HG02884 (cell line): ENCODE data around the gene IL10RB.

Experiments
- ATAC-seq: cut with Tn5 transposase; IDR thresholded peaks from one replicate; pipeline ENCODE4 v1.9.1; 2021; ENCODE audit warnings: mild to moderate bottlenecking, moderate library complexity; ENCODE audit not compliant: unreplicated experiment

IL10RB gene

GRCh38 chr21:33325222-33326067, 59.3 kb downstream of the IL10RB start:
- ATAC-seq = peak; percentile 26

- no peak for ATAC-seq
Observed at GRCh38 chr21:33327326-33327725, 61.2 kb downstream of the IL10RB start.

GRCh38 chr21:33327792-33328433, 61.7 kb downstream of the IL10RB start:
- no peak for ATAC-seq

GRCh38 chr21:33330726-33331125, 64.6 kb downstream of the IL10RB start:
- ATAC-seq = no peak

GRCh38 chr21:33332143-33332542, 66.0 kb downstream of the IL10RB start:
- ATAC-seq = peak; percentile 85

- no peak for ATAC-seq
Observed at GRCh38 chr21:33334191-33334590, 68.0 kb downstream of the IL10RB start.

GRCh38 chr21:33334824-33335223, 68.7 kb downstream of the IL10RB start:
- no peak for ATAC-seq

GRCh38 chr21:33339135-33339534, 73.0 kb downstream of the IL10RB start:
- no peak for ATAC-seq

- no peak for ATAC-seq
Observed at GRCh38 chr21:33339918-33340317, 73.8 kb downstream of the IL10RB start.

- ATAC-seq = no peak
Observed at GRCh38 chr21:33345751-33346238, 79.6 kb downstream of the IL10RB start.
